Adrenal gland (tissue), 5 donors: ENCODE data around the gene BRINP2.

Source experiments
- POLR2A ChIP-seq, 2 donors: fragments of 450-650 bp; IDR thresholded peaks; one replicate each; pipeline ENCODE4 v1.6.1; 2017; ENCODE audit warnings: antibody characterized with exemption in 2 of 2, mild to moderate bottlenecking in 2 of 2, moderate library complexity in 1 of 2
- TF ChIP-seq, protein P1 (sequence below), 6 experiments: fragments of 450-650 bp in 4 of 6; fragments of 200-600 bp in 2 of 6; sonication (generic) in 1 of 6; IDR thresholded peaks; 1 replicate in 5 of 6; 2 replicates in 1 of 6; pipeline versions ENCODE4 v1.5.1 to v1.8.0; 2016 to 2021; ENCODE audit warnings: antibody characterized with exemption in 6 of 6, mild to moderate bottlenecking in 2 of 6, moderate library complexity in 1 of 6
- donor health status: DM: no; HTN: no; CAD: no.

DNA sequence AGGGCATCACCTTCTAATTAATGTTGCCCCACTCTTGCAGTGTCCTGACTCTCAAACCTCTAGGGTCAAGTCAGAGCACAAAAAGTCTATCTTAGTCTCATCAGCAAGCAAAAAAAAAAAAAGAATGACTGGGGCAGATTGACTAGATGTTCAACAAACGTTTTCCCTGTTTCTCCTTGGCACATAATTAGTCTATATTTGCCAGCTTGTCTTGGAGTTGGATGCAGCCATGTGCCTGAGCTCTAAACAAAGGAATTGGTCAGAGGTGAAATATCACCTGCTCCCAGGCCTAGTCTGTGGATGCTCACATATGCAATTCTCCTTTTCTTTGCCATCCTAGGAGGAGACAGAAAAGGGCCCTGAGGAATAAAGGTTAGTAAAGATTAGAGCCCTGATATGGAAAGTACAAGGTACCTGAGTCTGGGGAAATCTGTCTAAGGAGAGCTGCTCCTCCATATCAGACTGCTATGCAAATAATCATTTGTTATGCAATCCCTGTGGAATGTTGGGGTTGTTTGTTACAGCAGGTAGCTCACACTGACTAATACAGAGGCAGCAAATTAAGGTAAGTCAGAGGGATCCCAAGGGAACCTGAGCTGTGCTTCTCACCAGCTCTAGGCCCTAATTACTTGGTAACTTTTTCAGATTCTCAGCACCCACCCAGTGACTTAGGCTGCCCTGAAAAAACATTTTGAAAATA is 130.8 kb downstream of the BRINP2 start:
- TF ChIP-seq POLR2A (IDR thresholded peaks at IDR 0.05), result no peak
- TF ChIP-seq, protein P1, sequence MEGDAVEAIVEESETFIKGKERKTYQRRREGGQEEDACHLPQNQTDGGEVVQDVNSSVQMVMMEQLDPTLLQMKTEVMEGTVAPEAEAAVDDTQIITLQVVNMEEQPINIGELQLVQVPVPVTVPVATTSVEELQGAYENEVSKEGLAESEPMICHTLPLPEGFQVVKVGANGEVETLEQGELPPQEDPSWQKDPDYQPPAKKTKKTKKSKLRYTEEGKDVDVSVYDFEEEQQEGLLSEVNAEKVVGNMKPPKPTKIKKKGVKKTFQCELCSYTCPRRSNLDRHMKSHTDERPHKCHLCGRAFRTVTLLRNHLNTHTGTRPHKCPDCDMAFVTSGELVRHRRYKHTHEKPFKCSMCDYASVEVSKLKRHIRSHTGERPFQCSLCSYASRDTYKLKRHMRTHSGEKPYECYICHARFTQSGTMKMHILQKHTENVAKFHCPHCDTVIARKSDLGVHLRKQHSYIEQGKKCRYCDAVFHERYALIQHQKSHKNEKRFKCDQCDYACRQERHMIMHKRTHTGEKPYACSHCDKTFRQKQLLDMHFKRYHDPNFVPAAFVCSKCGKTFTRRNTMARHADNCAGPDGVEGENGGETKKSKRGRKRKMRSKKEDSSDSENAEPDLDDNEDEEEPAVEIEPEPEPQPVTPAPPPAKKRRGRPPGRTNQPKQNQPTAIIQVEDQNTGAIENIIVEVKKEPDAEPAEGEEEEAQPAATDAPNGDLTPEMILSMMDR (IDR thresholded peaks at IDR 0.05), result no peak
